Measurements from ENCODE around the gene ABCB9. TPM values are rescaled to one million over a fixed set of nuclear protein-coding genes. Genes with fewer than 3 reads are reported as not detected.

The ABCB9 gene
- total RNA-seq, 1 experiment from 2014 or later = 6.4 TPM

DNA sequence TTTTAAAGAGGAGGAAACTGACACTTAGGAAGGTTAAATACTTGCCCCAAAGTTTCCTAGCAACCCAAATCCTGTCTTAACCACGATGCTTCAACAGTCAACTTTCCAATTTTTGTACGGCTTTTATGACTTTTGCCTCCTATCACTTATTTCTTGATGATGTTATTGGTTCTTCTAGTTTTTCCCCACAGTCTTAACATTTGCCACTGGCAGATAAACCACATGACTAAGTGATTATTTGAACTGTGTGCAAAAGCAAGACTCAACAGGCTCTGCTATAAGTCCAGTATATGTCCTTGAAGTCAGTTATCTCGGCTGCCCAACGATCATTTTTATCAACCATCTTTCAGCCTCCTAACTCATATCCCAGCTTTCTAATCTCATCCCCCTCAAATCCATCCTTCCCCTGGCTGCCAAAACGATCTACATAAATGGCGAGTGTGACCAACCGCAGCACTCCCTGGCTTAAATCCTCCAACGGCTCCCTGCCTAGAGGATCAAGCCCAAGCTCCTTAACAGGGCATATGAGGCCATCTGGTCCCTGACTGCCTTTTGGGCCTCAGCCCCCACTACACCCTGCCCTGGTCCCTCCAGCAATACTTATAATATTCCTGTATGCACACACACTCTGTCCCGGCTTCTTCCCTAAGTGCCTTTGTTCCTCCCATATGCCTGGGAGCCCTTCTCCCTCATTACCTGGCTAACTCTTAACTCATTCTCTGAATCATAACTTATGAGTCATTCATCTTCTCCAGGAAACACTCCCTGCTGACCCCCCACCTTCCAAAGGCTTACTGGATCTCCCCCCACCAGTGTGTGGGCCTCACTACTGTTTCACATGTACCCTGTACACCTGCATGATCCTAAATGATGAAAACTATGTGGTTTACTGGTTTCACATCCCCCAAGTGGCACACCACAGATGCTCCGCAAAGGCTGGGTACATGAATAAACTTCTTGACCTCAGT is 79.1 kb downstream of the ABCB9 start:
- DNase-seq = peak; percentile 48
- no peaks in the 10 kb centered on the region for H3K27me3 ChIP-seq
- peaks cover 2% of the 10 kb centered on the region; the same call in 1 of the 2 replicates for H3K36me3 ChIP-seq
- H3K9me3 ChIP-seq = no peaks in the 10 kb centered on the region
- no peak overlapping the region for H3K4me3 ChIP-seq

GRCh38 chr12:122886161-122886560 is 80.1 kb downstream of the ABCB9 start:
- peaks cover 2% of the 10 kb centered on the region; the same call in 1 of the 2 replicates for H3K36me3 ChIP-seq
- no peak for DNase-seq
- H3K4me3 ChIP-seq = no peak overlapping the region
- no peaks in the 10 kb centered on the region for H3K9me3 ChIP-seq
- no peaks in the 10 kb centered on the region for H3K27me3 ChIP-seq

DNA sequence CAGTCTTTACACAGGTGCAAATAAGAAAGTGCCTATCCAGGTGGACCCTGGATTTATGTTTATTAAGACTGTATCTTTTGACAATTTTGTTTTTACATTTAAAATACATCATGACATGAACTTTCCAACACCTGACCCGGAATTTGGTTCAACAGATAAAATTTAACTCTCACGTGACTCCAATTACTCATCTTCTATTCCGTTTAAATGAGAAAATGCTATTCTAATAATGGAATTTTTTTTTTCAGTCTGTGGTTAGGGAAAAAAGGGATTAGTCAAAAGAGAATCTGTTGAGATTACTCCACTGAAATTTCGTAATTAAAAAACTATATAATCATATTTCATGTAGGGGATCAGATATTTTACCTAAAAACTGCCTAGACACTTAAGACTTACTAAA is 81.4 kb downstream of the ABCB9 start:
- Histone ChIP-seq H3K36me3 (peaks cover 2% of the 10 kb centered on the region; the same call in 1 of the 2 replicates), H3K9me3 (no peaks in the 10 kb centered on the region), H3K4me3 (no peak overlapping the region), H3K27me3 (no peaks in the 10 kb centered on the region)
- no peak for DNase-seq

DNA sequence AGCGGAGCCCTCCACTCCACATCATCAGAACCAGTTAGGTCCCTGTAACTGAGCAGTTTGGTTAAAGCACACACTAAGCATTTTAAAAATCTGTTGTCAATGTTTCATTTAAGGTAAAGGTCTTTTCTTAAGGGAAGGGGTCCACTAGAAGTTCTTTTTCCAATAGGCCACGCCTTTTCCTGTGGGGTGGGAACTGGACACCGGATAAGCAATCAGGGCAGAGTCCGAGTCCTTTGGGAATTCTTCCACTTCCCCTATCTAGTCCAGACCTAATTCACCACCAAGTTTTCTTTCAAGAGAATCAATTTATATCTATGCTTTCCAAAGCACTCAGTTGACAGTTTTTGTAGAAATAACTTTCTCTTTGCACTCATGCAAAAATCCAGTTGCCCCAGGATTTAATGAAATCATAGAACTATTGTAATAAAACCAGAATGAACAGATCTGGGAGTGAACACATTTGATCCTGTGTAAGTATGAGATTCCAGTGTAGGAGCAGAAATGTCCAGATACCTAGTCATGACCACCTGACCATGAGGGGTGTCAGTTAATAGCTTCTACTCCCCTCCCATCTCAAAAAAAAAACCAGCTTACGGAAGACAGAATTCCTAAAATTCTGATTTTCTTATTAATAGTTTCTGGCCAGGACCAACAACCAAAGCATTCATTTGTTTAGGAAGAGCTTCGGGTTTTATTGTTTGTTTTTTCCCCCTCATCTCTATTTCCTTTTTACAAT is 82.0 kb downstream of the ABCB9 start:
- Histone ChIP-seq H3K9me3 (no peaks in the 10 kb centered on the region), H3K36me3 (peaks cover 2% of the 10 kb centered on the region; the same call in 1 of the 2 replicates), H3K4me3 (no peak overlapping the region), H3K27me3 (no peaks in the 10 kb centered on the region)
- no peak for DNase-seq

DNA sequence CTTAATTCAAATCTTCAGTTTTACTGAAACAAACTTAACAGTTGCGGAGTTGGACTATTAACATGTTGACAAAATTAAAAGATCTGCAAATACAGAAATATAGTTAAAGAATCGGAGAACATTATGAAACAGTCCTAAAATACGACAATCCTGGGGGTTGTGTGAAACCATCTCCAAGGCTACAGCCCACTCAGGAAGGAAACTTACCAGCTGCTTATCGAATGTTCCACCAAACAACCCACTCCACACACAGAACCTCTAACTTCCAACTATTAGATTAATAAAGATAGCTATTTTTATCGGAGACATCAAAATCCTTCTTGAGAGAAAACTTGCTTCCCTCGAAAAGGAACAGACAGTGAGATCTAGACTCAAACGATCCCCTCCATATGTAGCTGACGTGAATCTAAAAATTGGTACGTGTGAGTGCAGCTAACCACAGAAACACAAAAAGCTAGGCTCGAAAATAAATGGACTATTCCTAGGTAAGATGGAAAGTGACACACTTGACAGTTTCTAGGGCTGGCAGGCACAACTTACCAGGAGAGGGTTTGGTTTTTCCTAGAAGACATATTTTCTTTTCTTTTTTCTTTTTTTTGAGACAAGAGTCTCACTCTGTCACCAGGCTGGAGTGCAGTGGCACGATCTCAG is 83.2 kb downstream of the ABCB9 start:
- peaks cover 2% of the 10 kb centered on the region; the same call in 1 of the 2 replicates for H3K36me3 ChIP-seq
- H3K9me3 ChIP-seq = no peaks in the 10 kb centered on the region
- no peak overlapping the region for H3K4me3 ChIP-seq
- DNase-seq = no peak
- H3K27me3 ChIP-seq = no peaks in the 10 kb centered on the region

GRCh38 chr12:122880668-122881067 is 85.6 kb downstream of the ABCB9 start:
- H3K9me3 ChIP-seq = no peaks in the 10 kb centered on the region
- no peaks in the 10 kb centered on the region for H3K27me3 ChIP-seq
- H3K4me3 ChIP-seq = no peak overlapping the region
- DNase-seq = peak; percentile 78
- H3K36me3 ChIP-seq = peaks cover 2% of the 10 kb centered on the region; the same call in 1 of the 2 replicates

DNA sequence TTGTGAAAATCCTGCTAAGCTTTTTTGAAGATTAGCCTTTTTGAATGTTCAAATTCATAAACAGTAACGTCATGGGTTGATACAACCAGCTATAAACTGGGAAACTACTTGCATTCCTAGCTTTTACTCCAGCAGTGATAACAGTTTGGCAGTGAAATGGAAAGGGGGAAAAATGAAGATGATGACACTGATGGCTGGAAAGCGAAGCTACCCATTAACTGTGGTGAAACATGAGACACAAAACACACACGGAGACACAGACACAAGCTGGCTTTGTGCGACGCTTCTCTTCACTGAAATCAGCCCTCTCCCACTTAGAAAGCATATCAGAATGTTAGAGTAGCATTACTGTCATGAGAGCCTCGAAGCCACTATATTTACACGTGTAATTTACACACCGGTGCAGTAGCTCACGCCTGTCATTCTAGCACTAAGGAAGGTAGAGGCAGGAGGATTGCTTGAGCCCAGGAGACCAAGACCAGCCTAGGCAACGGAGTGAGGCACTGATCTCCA is 86.1 kb downstream of the ABCB9 start:
- Histone ChIP-seq H3K27me3 (no peaks in the 10 kb centered on the region), H3K9me3 (no peaks in the 10 kb centered on the region), H3K4me3 (no peak overlapping the region), H3K36me3 (peaks cover 2% of the 10 kb centered on the region; the same call in 1 of the 2 replicates)
- no peak for DNase-seq

Other genes starting within 250 kb of the ABCB9 start
- not detected in 2 replicates for gene HCAR3, start 249.7 kb downstream of the ABCB9 start, total RNA-seq (2014; rRNA removed; shearing (Covaris generic); ENCODE audit: low replicate concordance)
- not detected in 2 replicates for gene HCAR1, start 235.6 kb downstream of the ABCB9 start, total RNA-seq (2014; rRNA removed; shearing (Covaris generic); ENCODE audit: low replicate concordance)
- 19.7 and 26.8 TPM in 2 replicates for gene DENR, start 213.6 kb downstream of the ABCB9 start, total RNA-seq (2014; rRNA removed; shearing (Covaris generic); ENCODE audit: low replicate concordance)
- 2.0 TPM in 1 of 2 replicates, not detected in the other for gene CCDC62, start 191.9 kb downstream of the ABCB9 start, total RNA-seq (2014; rRNA removed; shearing (Covaris generic); ENCODE audit: low replicate concordance)
- 6.4 and 14.8 TPM in 2 replicates for gene HIP1R, start 131.0 kb downstream of the ABCB9 start, total RNA-seq (2014; rRNA removed; shearing (Covaris generic); ENCODE audit: low replicate concordance)
- 15.0 and 21.4 TPM in 2 replicates for gene VPS37B, start 70.3 kb downstream of the ABCB9 start, total RNA-seq (2014; rRNA removed; shearing (Covaris generic); ENCODE audit: low replicate concordance)
- gene OGFOD2, start 8.8 kb upstream of the ABCB9 start, total RNA-seq (2014; rRNA removed; shearing (Covaris generic); ENCODE audit: low replicate concordance) = 15.9 and 24.2 TPM in 2 replicates
- gene ARL6IP4, start 14.2 kb upstream of the ABCB9 start, total RNA-seq (2014; rRNA removed; shearing (Covaris generic); ENCODE audit: low replicate concordance) = 276 and 413 TPM in 2 replicates
- gene PITPNM2, start 184.6 kb upstream of the ABCB9 start, total RNA-seq (2014; rRNA removed; shearing (Covaris generic); ENCODE audit: low replicate concordance) = 0.69 and 1.6 TPM in 2 replicates